Fibroblast of villous mesenchyme (primary cell): ENCODE results near the gene CEACAM21. TPM values are rescaled to one million over a fixed set of nuclear protein-coding genes. Genes with fewer than 3 reads are reported as not detected.

ENCODE experiments used
- DNase-seq: peaks from one replicate; pipeline ENCODE4 v3.0.0-alpha.2; 2010; ENCODE audit warnings: low read depth
- H3K4me3 ChIP-seq: 2 replicates; pipeline ENCODE4 v1.5.1; 2011; ENCODE audit warnings: low read depth, mild to moderate bottlenecking, low read length
- total RNA-seq: library from RNA; depleted of rRNA; stranded (reverse); fragments of >200 nt; gene quantifications from 2 replicates; pipeline ENCODE4 v1.2.3, GENCODE V29; 2012
- TF ChIP-seq, protein P1 (sequence below): IDR thresholded peaks from 2 replicates; pipeline ENCODE4 v1.5.1; 2012; ENCODE audit warnings: low read depth, mild to moderate bottlenecking, low read length; ENCODE audit not compliant: insufficient read depth

The CEACAM21 gene
- not detected in 2 replicates for total RNA-seq

- no peak within 1 kb of the TSS for H3K4me3 ChIP-seq
- no peak for DNase-seq
Observed at GRCh38 chr19:41575998-41576397, at the start of gene CEACAM21. TSS of gene CEACAM21 (plus strand) at chr19:41576166. CDS start at chr19:41576275, 109 bp downstream.

DNA sequence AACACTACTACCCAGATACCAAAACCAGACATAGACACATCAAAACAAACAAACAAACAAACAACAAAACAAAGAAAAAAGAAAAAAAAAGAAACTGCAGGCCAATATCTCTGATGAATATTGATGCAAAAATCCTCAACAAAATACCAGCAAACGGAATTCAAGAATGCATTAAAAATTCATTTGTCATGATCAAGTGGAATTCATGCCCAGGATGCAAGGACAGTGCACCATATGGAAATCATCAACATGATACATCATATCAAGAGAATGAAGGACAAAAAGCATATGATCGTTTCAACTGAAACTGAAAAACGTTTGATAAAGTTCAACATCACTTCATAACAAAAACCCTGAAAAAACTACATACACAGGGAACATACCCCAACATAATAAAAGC, 48.9 kb upstream of the CEACAM21 start:
- TF ChIP-seq, protein P1, sequence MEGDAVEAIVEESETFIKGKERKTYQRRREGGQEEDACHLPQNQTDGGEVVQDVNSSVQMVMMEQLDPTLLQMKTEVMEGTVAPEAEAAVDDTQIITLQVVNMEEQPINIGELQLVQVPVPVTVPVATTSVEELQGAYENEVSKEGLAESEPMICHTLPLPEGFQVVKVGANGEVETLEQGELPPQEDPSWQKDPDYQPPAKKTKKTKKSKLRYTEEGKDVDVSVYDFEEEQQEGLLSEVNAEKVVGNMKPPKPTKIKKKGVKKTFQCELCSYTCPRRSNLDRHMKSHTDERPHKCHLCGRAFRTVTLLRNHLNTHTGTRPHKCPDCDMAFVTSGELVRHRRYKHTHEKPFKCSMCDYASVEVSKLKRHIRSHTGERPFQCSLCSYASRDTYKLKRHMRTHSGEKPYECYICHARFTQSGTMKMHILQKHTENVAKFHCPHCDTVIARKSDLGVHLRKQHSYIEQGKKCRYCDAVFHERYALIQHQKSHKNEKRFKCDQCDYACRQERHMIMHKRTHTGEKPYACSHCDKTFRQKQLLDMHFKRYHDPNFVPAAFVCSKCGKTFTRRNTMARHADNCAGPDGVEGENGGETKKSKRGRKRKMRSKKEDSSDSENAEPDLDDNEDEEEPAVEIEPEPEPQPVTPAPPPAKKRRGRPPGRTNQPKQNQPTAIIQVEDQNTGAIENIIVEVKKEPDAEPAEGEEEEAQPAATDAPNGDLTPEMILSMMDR = no peak
- no peak for DNase-seq

More at GRCh38 chr19:41575998-41576397, at the start of gene CEACAM21:
- TF ChIP-seq, protein P1 = no peak

GRCh38 chr19:41528106-41528505, 47.9 kb upstream of the CEACAM21 start:
- no peak overlapping the region for H3K4me3 ChIP-seq
- TF ChIP-seq, protein P1 = no peak
- no peak for DNase-seq

More for the DNA sequence above, 48.9 kb upstream of the CEACAM21 start:
- H3K4me3 ChIP-seq = no peak overlapping the region

DNA sequence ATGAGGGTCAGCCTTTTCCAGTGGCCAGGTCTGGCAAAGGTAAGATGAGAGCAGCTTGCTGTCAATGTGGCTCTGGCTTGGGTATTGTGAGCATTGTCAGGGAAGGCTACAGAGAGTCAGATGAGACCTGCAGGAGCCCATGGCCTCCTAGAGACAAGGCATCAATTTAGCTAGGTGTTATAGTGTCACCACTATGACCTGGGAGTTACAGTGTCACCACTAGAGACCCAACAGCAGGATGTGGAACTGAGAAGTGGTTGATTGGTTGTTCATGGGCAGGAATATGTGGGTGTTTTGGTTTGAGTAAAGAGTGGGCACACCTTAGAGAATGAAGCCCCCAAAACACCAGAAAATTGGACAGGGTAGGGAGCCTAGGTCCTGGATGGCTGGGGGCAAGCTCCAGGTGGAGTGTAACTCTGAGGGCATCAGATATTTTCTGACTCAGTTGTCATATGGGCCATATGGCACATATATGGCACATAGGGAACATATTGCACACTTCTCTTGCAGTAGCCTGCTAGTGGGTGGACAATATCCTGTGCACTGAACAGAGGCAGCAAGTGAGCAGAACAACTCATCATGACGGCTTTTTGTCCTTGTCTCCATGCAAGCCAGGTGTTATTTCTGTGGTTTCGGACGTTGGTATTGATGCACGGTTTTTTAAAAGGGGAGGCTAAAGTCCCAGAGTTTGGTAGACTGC, 46.3 kb upstream of the CEACAM21 start:
- H3K4me3 ChIP-seq = no peak overlapping the region
- TF ChIP-seq, protein P1 = no peak
- DNase-seq = no peak

GRCh38 chr19:41530184-41530534, 45.8 kb upstream of the CEACAM21 start:
- TF ChIP-seq, protein P1 = no peak
- no peak for DNase-seq
- no peak overlapping the region for H3K4me3 ChIP-seq

GRCh38 chr19:41530761-41531301, 45.1 kb upstream of the CEACAM21 start:
- H3K4me3 ChIP-seq = no peak overlapping the region
- DNase-seq = no peak
- TF ChIP-seq, protein P1 = no peak
